NB4 (cell line): ENCODE results near the gene CNKSR3.

Source experiments
- DNase-seq: peaks from one replicate; pipeline ENCODE4 v3.0.0; 2010; ENCODE audit warnings: low read depth
- H3K4me3 ChIP-seq: one replicate; pipeline ENCODE4 v1.5.1; 2011; ENCODE audit warnings: mild to moderate bottlenecking, low read depth, low read length, moderate library complexity
- CTCF ChIP-seq: IDR thresholded peaks from one replicate; pipeline ENCODE4 v1.5.1; 2012; ENCODE audit warnings: low read depth, low read length
- MAX ChIP-seq: IDR thresholded peaks from 2 replicates; pipeline ENCODE4 v1.6.1; 2011; ENCODE audit warnings: low read depth, low read length
- MYC ChIP-seq: IDR thresholded peaks from 2 replicates; pipeline ENCODE4 v1.6.1; 2011; ENCODE audit warnings: low read depth, low read length
- POLR2A ChIP-seq: IDR thresholded peaks from 2 replicates; pipeline ENCODE4 v1.6.1; 2011; ENCODE audit warnings: mild to moderate bottlenecking; ENCODE audit not compliant: insufficient read length; ENCODE audit errors: extremely low read depth

Gene CNKSR3

GRCh38 chr6:154388803-154389202 is 121.7 kb downstream of the CNKSR3 start:
- no peak for DNase-seq
- TF ChIP-seq POLR2A (no peak), MAX (no peak), CTCF (no peak), MYC (no peak)
- H3K4me3 ChIP-seq, result no peak overlapping the region

- DNase-seq, result no peak
- TF ChIP-seq MYC, result no peak
- TF ChIP-seq MAX, result no peak
- TF ChIP-seq POLR2A, result no peak
- no peak for TF ChIP-seq CTCF
- no peak overlapping the region for H3K4me3 ChIP-seq
Measured at GRCh38 chr6:154386848-154387717, 123.4 kb downstream of the CNKSR3 start.

GRCh38 chr6:154384191-154384590 is 126.3 kb downstream of the CNKSR3 start:
- no peak overlapping the region for H3K4me3 ChIP-seq
- TF ChIP-seq POLR2A, result no peak
- no peak for TF ChIP-seq MAX
- no peak for TF ChIP-seq MYC
- TF ChIP-seq CTCF, result no peak
- DNase-seq, result no peak

- no peak for DNase-seq
Measured at GRCh38 chr6:154383273-154383672, 127.2 kb downstream of the CNKSR3 start.

GRCh38 chr6:154382740-154383139 is 127.7 kb downstream of the CNKSR3 start:
- no peak overlapping the region for H3K4me3 ChIP-seq
- TF ChIP-seq MYC, result no peak
- TF ChIP-seq CTCF, result no peak
- TF ChIP-seq MAX, result no peak
- no peak for TF ChIP-seq POLR2A
- no peak for DNase-seq

More at GRCh38 chr6:154383273-154383672, 127.2 kb downstream of the CNKSR3 start:
- TF ChIP-seq MYC, result no peak
- TF ChIP-seq CTCF, result no peak
- no peak for TF ChIP-seq POLR2A
- TF ChIP-seq MAX, result no peak
- no peak overlapping the region for H3K4me3 ChIP-seq
